ENCODE measurements around the gene GATAD2A.

GRCh38 chr19:19471682-19472081, 66.2 kb downstream of the GATAD2A start:
- TF ChIP-seq, protein P1, sequence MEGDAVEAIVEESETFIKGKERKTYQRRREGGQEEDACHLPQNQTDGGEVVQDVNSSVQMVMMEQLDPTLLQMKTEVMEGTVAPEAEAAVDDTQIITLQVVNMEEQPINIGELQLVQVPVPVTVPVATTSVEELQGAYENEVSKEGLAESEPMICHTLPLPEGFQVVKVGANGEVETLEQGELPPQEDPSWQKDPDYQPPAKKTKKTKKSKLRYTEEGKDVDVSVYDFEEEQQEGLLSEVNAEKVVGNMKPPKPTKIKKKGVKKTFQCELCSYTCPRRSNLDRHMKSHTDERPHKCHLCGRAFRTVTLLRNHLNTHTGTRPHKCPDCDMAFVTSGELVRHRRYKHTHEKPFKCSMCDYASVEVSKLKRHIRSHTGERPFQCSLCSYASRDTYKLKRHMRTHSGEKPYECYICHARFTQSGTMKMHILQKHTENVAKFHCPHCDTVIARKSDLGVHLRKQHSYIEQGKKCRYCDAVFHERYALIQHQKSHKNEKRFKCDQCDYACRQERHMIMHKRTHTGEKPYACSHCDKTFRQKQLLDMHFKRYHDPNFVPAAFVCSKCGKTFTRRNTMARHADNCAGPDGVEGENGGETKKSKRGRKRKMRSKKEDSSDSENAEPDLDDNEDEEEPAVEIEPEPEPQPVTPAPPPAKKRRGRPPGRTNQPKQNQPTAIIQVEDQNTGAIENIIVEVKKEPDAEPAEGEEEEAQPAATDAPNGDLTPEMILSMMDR (IDR thresholded peaks at IDR 0.05) = no peak
- no peak for TF ChIP-seq POLR2A (IDR thresholded peaks at IDR 0.05)

Measured in Peyer's patch (tissue), 4 donors.